Stimulated activated CD8-positive, alpha-beta memory T cell treated with anti-CD3 and anti-CD28 coated beads, Interleukin-7, amount 100 ng/mL, for 48 hours (primary cell): Measurements from ENCODE around the gene RBPJ.

ENCODE experiments used
- DNase-seq, 2 donors: peaks; one replicate each; pipeline ENCODE4 v3.0.0-alpha.2; 2020; ENCODE audit warnings: low read depth in 1 of 2; ENCODE audit errors: extremely low read depth in 1 of 2

RBPJ gene

DNA sequence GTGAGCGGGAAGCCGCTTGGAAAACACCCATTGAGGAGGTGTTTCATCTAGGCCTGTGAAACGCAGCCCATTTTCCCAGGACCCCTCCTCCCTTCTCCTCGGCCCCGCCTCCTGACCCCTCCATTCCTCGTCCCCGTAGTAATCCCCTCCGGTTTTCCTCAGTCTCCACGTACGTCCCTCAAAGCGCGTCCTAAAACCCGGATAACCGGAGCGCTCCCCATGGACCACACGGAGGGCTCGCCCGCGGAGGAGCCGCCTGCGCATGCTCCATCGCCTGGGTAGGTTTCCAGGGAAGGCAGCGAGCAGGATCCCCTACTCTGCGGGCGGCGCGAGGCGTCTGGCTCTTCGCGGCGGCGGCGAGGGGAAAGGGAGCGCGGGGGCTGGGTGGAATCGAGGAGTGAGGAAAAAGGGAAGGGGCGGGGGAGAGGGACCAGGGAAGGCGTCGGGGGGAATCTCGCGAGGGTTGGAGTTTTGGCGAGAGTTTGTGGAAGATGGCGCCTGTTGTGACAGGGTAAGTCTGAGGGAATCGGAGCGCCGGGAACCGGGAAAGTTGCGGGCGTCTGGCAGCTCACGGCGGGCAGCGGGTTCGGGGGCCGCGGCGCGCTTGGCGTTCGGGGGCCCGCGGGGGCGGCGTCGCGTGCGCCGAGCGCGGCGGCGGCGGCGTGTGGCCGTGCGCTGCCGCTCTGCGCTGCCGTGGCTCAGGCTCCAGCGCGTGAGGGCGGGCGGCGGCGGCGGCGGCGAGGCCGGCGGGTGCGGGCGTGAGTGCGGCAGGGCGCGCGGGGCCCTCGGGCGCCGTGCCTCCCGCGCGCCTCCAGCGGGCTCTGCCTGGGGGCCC lies at the start of gene RBPJ:
TSS of gene RBPJ (plus strand) at position 477 of the 835 bp plus-strand sequence. CDS start at position 492, 15 bp downstream.
- DNase-seq, result peak; percentile 53 to 75

DNA sequence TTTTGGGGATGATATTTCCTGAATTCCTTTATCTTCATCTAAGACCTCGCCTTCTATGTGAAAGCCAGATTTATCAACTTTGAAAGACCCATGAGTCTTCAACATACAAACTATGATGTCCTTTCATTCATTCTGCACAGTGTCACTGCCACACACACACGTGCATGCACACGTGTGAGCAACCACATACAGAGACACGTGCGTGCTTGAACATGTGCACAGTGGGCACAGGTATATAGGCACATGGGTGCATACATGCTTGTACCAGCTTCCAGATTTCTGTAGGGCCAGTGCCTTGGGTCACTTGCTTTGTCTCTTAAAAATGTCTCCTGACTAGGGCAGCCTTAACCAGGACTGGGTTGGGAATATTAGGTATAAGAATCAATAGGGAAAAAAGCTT lies 49.1 kb upstream of the RBPJ start:
- DNase-seq, result no peak

- DNase-seq, result no peak
These were observed 47.9 kb upstream of the RBPJ start for GRCh38 chr4:26272654-26273615.

- DNase-seq, result no peak
These were observed 47.2 kb upstream of the RBPJ start for GRCh38 chr4:26273616-26273980.

DNA sequence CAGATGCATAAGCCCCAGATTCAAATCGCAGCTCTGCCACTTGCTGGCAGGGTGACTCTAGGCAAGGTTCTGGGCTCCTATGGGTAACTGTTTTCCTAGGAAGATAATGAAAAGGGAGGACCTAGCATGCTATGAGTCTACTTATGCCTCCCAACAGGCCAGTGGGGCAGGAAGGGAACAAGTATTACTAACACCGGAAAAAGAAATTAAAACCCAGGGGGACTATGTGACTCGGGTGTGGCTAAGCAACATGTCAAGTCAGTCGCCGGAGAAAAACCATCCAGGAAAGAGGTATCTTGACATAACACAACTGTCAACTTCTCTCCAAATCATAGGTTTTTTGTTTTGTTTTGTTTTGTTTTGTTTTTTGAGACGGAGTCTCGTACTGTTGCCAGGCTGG lies 45.5 kb upstream of the RBPJ start:
- no peak for DNase-seq

GRCh38 chr4:26279446-26279845 lies 41.4 kb upstream of the RBPJ start:
- no peak for DNase-seq

DNA sequence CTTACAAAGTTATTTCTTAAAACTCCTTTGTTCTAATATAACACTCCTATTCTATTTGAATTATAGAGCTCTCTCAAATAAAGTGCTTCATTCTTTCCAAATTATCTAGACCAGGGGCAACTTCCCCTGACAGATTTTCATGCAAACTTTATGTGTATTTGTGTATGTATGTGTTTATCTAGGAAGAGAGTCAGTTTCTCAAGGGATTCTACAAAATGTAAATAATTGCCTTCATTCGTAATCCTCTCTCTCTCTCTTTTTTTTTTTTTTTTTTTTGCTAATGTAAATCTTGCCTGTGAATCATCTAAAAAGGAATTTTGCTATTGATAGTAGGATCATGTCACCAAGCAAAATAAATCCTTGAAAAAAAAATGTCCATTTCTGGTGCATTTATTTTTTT lies 38.9 kb upstream of the RBPJ start:
- DNase-seq, result no peak

GRCh38 chr4:26284536-26284935 lies 36.3 kb upstream of the RBPJ start:
- DNase-seq, result no peak

DNA sequence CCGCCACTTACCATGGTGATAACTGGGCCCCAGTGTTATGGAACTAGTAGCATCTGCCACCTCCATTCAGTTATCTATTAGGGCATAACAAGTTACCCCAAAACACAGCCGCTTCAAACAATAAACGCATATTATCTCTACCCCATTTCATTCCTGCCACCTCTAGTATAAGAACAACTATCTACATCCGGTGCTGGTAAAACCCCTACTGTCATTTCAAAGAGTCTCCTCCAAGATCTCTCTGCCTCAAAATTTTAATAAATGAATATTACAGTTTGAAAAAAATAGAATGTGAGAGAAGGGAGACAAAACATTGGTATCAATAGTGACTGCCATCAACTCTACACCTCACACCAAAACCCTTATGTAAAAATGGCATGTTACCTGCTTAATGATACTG lies 35.5 kb upstream of the RBPJ start:
- DNase-seq, result no peak

- no peak for DNase-seq
These were observed 33.1 kb upstream of the RBPJ start for GRCh38 chr4:26287756-26288155.

- peak in 1 of 2 donors; percentile 46 for DNase-seq
These were observed 32.4 kb upstream of the RBPJ start for GRCh38 chr4:26288355-26288909.

DNA sequence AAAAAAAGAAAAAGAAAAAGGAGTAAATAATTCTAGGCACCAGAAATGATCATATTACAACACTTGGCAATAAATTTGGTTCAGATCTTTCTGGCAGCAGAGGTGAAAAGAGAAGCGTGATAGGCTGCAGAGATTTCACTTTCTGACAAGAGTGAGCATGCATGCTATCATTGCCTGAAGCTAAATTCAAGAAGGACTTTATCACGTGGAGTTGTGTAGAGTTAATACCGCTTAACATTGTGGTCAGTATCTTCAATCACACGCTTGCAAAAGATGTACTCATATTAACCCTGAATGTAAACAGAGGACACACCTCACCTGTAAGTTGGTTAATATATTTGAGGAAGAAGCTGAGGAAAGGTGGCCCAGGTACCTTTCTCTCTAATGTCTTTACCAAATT lies 31.4 kb upstream of the RBPJ start:
- no peak for DNase-seq

- DNase-seq, result no peak
These were observed 30.5 kb upstream of the RBPJ start for GRCh38 chr4:26290321-26290720.

- no peak for DNase-seq
These were observed 25.9 kb upstream of the RBPJ start for GRCh38 chr4:26294904-26295303.

- no peak for DNase-seq
These were observed 24.8 kb upstream of the RBPJ start for GRCh38 chr4:26296021-26296420.

DNA sequence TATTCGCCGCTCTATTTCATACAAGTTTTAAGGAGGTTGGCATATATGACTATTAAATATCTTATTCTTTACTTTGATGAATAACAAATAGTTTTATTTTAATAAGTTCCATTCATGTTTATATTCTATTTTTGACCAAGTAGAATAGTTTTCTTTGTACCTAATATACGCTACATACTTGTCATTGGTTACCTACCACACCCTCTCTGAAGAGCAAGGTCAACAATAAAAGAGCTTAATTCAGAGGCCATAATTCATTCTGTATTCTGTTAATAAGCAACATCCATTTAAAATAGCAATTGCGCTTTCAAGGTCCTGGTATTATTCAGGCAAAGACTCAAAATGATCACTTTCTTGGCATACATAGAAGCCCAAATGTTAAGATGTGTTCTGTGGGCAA lies 24.3 kb upstream of the RBPJ start:
- DNase-seq, result no peak

DNA sequence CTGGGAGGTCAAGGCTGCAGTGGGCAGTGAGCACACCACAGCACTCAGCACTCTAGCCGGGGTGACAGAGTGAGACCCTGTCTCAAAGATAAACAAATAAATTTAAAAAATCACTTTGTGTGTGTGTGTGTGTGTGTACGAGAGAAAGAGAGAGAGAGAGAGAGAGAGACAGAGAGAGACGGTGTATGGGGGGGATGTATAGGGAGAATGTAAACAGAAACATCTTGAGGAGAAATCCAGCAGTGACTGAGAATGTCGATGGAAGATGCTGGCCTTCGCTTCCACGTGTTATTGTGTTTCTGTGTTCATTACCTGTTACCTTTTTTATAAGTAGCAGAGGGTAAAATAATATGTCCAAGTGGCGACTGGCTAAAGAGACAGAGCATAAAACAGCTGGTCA lies 23.6 kb upstream of the RBPJ start:
- DNase-seq, result no peak

DNA sequence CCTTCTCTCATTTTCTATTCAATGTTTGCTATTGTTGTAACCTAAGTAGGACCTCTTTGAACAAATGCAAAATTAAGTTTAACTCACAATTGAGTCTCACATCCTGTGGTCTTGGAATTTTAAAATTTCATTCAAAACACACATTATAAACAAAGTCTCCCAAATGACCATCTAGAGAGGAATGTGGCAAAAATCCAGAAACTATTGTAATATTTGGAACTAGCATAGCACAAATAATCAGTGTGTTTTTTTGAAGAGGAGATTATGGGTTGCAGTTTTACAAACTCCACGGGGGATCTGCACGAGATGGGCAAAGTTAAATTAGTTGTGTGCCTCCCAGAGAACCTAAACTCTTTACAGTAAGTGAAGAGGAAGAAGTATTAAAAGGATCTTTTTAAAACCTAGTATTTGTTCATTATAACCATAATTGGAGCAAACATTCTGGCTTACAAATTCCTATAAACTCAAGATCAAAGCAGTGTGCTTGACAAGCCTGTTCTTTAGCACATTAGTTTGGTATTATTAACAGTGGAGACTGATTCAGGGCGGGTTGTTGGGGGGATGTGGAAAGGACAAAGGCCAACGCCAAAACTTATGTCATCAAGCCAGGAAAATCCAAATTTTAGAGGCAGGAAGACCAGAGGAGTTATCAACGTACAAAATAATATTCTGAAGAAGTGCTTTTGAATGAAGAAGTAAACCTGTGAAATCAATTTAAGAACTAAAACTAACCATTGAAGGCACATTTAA lies 22.4 kb upstream of the RBPJ start:
- DNase-seq, result no peak

- no peak for DNase-seq
These were observed 21.4 kb upstream of the RBPJ start for GRCh38 chr4:26299254-26299882.
